Measurements from ENCODE around the gene MUC6. TPM values are rescaled to one million over a fixed set of nuclear protein-coding genes. Genes with fewer than 3 reads are reported as not detected.

MUC6 gene
- not detected in 2 replicates for total RNA-seq (2021; fragmentation: NEBNext Ultra II Directional; extraction: Animal tissue kit (Norgen Biotek cat#: 25700))
- polyA plus RNA-seq (2011; rRNA removed), result 0.09 TPM in 1 of 2 replicates, not detected in the other
- not detected for polyA plus RNA-seq (2011; cell fraction: cytosol; rRNA removed)
- polyA plus RNA-seq (2011; cell fraction: nucleus; rRNA removed), result not detected
- polyA plus RNA-seq (2012, experiment 1 of 2), result 0.24 to 1.1 TPM (median 0.29 TPM) in 4 replicates
- 0.03 TPM for polyA plus RNA-seq (2012, experiment 2 of 2)
- under 0.01 TPM for polyA plus RNA-seq (2013, experiment 1 of 2)
- polyA plus RNA-seq (2013, experiment 2 of 2), result not detected
- not detected in 2 replicates for polyA minus RNA-seq (2011; rRNA and poly(A)+ RNA removed)
- not detected for polyA minus RNA-seq (2011; cell fraction: cytosol; rRNA and poly(A)+ RNA removed)
- not detected for polyA minus RNA-seq (2011; cell fraction: nucleus; rRNA and poly(A)+ RNA removed)
- long read RNA-seq, experiment 1, result 0 reads
- long read RNA-seq, experiment 2, result 0 reads

- Histone ChIP-seq H4K5ac (ENCODE audit: insufficient read length, low read depth, low read length) (no peak within 1 kb of the TSS), H3K4me3 (ENCODE audit: extremely low read depth in 1 of 4, insufficient read depth in 2 of 4, low read depth in 3 of 4, low read length in 4 of 4) (no peak within 1 kb of the TSS), H2BK20ac (ENCODE audit: low read length) (no peak within 1 kb of the TSS), H2BK15ac (ENCODE audit: low read length) (no peak within 1 kb of the TSS), H3K4ac (replicated peaks; ENCODE audit: insufficient read length, low read depth, low read length) (no peak within 1 kb of the TSS), H3K79me2 (ENCODE audit: control insufficient read depth in 1 of 2, insufficient read depth in 2 of 2, low read length in 2 of 2) (no peaks in the 10 kb centered on the region), H3K56ac (replicated peaks; ENCODE audit: insufficient read length, low read depth, low read length) (no peak within 1 kb of the TSS), H4K20me1 (replicated peaks in 1 of 2; ENCODE audit: control insufficient read depth in 1 of 2, insufficient read depth in 2 of 2, low read length in 2 of 2) (peaks cover 0 to 12% of the 10 kb centered on the region in 2 experiments), H2AFZ (ENCODE audit: low read length) (no peak within 1 kb of the TSS), H2AK5ac (ENCODE audit: low read depth, low read length) (no peak within 1 kb of the TSS), H3K23me2 (ENCODE audit: low read depth, low read length) (peaks cover 7% of the 10 kb centered on the region), H3K36me3 (ENCODE audit: control insufficient read depth in 2 of 4, insufficient read depth in 4 of 4, low read length in 3 of 4) (no peaks in the 10 kb centered on the region), H4K8ac (ENCODE audit: extremely low read depth, insufficient read depth, low read length) (peak within 1 kb of the TSS; percentile 95), H3K27me3 (replicated peaks in 1 of 4; ENCODE audit: control insufficient read depth in 3 of 4, extremely low read depth in 1 of 4, insufficient read depth in 3 of 4, low read length in 3 of 4) (no peaks in the 10 kb centered on the region), H3K9me3 (ENCODE audit: insufficient read depth in 2 of 2, low read depth in 1 of 2, low read length in 1 of 2) (no peaks in the 10 kb centered on the region), H3K18ac (ENCODE audit: extremely low read depth, low read length) (no peak within 1 kb of the TSS; the same call in 1 of the 2 replicates), H3K4me1 (replicated peaks in 1 of 4; ENCODE audit: control insufficient read depth in 3 of 4, insufficient read depth in 4 of 4, low read length in 3 of 4) (peaks cover 0 to 2% (median 0%) of the 10 kb centered on the region in 4 experiments; a peak in 2 of 7 replicates), H3K27ac (ENCODE audit: low read depth, low read length) (no peak within 1 kb of the TSS), H2BK120ac (replicated peaks; ENCODE audit: low read depth, low read length) (no peak within 1 kb of the TSS), H2BK12ac (ENCODE audit: low read depth, low read length) (no peak within 1 kb of the TSS), H3K79me1 (ENCODE audit: low read depth, low read length) (peaks cover 4% of the 10 kb centered on the region; the same call in 1 of the 2 replicates), H4K91ac (replicated peaks; ENCODE audit: insufficient read length, low read length) (no peak within 1 kb of the TSS), H3K4me2 (ENCODE audit: insufficient read depth in 1 of 2, low read depth in 2 of 2, low read length in 2 of 2) (no peak within 1 kb of the TSS), H2BK5ac (ENCODE audit: low read depth, low read length) (no peak within 1 kb of the TSS), H3K14ac (ENCODE audit: insufficient read length) (no peak within 1 kb of the TSS), H3K23ac (ENCODE audit: insufficient read length) (no peak within 1 kb of the TSS), H3K9ac (replicated peaks in 1 of 4; ENCODE audit: extremely low read depth in 1 of 4, low read depth in 3 of 4, low read length in 3 of 4) (no peak within 1 kb of the TSS)
- ChIA-PET CTCF (ENCODE audit: partially characterized antibody) (interaction anchor here (0.6 to 3.7 kb wide), 6 partner anchors 60 to 259 kb away, joined by 3 to 10 read pairs (median 6); no protein-coding TSS in a partner anchor), POLR2A (ENCODE audit: partially characterized antibody) (interaction anchor here (0.7 to 1.5 kb wide), 3 partner anchors 17 to 126 kb away, joined by 3 to 4 read pairs (median 3); partner anchors contain the start of gene CHID1)
- DNase-seq (ENCODE audit: low read depth in 1 of 2, low spot score in 2 of 2), result no peak
- TF ChIP-seq SIN3A (conservative IDR thresholded peaks at IDR 0.05 in 1 of 2, IDR thresholded peaks at IDR 0.05 in 1 of 2; ENCODE audit: low read depth in 1 of 2, low read length in 2 of 2) (no peak), USF2 (IDR thresholded peaks at IDR 0.05; ENCODE audit: low read length) (no peak), CEBPB (IDR thresholded peaks at IDR 0.05; ENCODE audit: low read depth, low read length) (no peak), CHD2 (IDR thresholded peaks at IDR 0.05; ENCODE audit: low read length) (no peak), SAP30 (IDR thresholded peaks at IDR 0.05; ENCODE audit: insufficient read depth, insufficient replicate concordance, low read length) (no peak), ASH2L (IDR thresholded peaks at IDR 0.05; ENCODE audit: low read length) (no peak), CTBP2 (IDR thresholded peaks at IDR 0.05; ENCODE audit: borderline replicate concordance, insufficient read depth, insufficient read length, low read length) (no peak)
- TF ChIP-seq, protein P1, sequence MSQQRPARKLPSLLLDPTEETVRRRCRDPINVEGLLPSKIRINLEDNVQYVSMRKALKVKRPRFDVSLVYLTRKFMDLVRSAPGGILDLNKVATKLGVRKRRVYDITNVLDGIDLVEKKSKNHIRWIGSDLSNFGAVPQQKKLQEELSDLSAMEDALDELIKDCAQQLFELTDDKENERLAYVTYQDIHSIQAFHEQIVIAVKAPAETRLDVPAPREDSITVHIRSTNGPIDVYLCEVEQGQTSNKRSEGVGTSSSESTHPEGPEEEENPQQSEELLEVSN (IDR thresholded peaks at IDR 0.05), result no peak
- WGBS, 2 experiments (ENCODE audit: extremely low coverage in 1 of 2, insufficient coverage in 1 of 2, insufficient read length in 1 of 2, insufficient replicate concordance in 2 of 2, low coverage in 1 of 2, low lambda C conversion rate in 2 of 2, missing lambda C conversion rate in 1 of 2), result 91% methylated on average over 29 of the region's 42 CpGs; no CpG with 5 or more reads in 1 of the 2 experiments
- no peak for FAIRE-seq
Observed at GRCh38 chr11:1036303-1036923, at the start of gene MUC6. MUC6 (minus strand) TSS chr11:1036718; CDS start chr11:1036655, 63 bp downstream.

Data from H1 (cell line).